Activated CD8-positive, alpha-beta memory T cell treated with anti-CD3 and anti-CD28 coated beads, Interleukin-2, amount 10 ng/mL, durations not matched to agents 7 days and 5 days (primary cell): Measurements from ENCODE around the gene LMNTD1. TPM values are rescaled to one million over a fixed set of nuclear protein-coding genes. Genes with fewer than 3 reads are reported as not detected.
"Not testable (repeated sequence)": the region's sequence is repeated elsewhere in the genome, so short reads cannot be mapped to it uniquely, and the experiment has no call there.

Source experiments
- ATAC-seq: fragments of 150-1000 bp; cut with Tn5 transposase; one replicate; pipeline ENCODE4 v1.10.0; 2021; ENCODE audit warnings: moderate library complexity
- CTCF ChIA-PET: fragments of 350-600 bp; sonication (Branson Sonifier 250); formaldehyde crosslinking; loops from one replicate; lab custom pipeline; 2021; ENCODE audit warnings: antibody characterized with exemption; lab: Charles Lee
- DNase-seq: peaks from one replicate; pipeline ENCODE4 v3.0.0-alpha.2; 2020
- H3K27ac Mint-ChIP-seq: one replicate; pipeline ENCODE4 v1.8.0; 2021; ENCODE audit warnings: mild to moderate bottlenecking, mixed read lengths
- H3K27me3 Mint-ChIP-seq: one replicate; pipeline ENCODE4 v1.8.0; 2021; ENCODE audit warnings: mixed read lengths
- H3K36me3 Mint-ChIP-seq: one replicate; pipeline ENCODE4 v1.8.0; 2021; ENCODE audit warnings: mild to moderate bottlenecking, mixed read lengths
- H3K4me1 Mint-ChIP-seq: one replicate; pipeline ENCODE4 v1.8.0; 2021; ENCODE audit warnings: mixed read lengths
- H3K4me3 Mint-ChIP-seq: one replicate; pipeline ENCODE4 v1.8.0; 2021; ENCODE audit warnings: mild to moderate bottlenecking, moderate library complexity, mixed read lengths
- H3K9me3 Mint-ChIP-seq: one replicate; pipeline ENCODE4 v1.8.0; 2022; ENCODE audit warnings: low read depth, mixed read lengths
- total RNA-seq, 2 experiments: library from RNA; stranded (reverse); gene quantifications; one replicate each; pipeline ENCODE4 v1.2.3, GENCODE V29; 2021

LMNTD1 gene
- total RNA-seq, 2 experiments from 2014 or later = not detected

GRCh38 chr12:25494926-25495325 lies 58.2 kb downstream of the LMNTD1 start:
- peaks cover 6% of the 10 kb centered on the region for H3K27me3 Mint-ChIP-seq
- H3K9me3 Mint-ChIP-seq = no peaks in the 10 kb centered on the region
- peaks cover 1% of the 10 kb centered on the region for H3K4me1 Mint-ChIP-seq
- H3K4me3 Mint-ChIP-seq = no peak overlapping the region
- DNase-seq (no peak), ATAC-seq (no peak)
- CTCF ChIA-PET = no interaction called here
- no peak overlapping the region for H3K27ac Mint-ChIP-seq
- H3K36me3 Mint-ChIP-seq = no peaks in the 10 kb centered on the region

- DNase-seq (no peak), ATAC-seq (no peak)
- CTCF ChIA-PET = no interaction called here
- Mint-ChIP-seq H3K4me1 (peaks cover 2% of the 10 kb centered on the region), H3K27ac (no peak overlapping the region), H3K36me3 (no peaks in the 10 kb centered on the region), H3K9me3 (no peaks in the 10 kb centered on the region), H3K4me3 (no peak overlapping the region), H3K27me3 (peaks cover 6% of the 10 kb centered on the region)
Observed at GRCh38 chr12:25493682-25494081, 59.4 kb downstream of the LMNTD1 start.

DNA sequence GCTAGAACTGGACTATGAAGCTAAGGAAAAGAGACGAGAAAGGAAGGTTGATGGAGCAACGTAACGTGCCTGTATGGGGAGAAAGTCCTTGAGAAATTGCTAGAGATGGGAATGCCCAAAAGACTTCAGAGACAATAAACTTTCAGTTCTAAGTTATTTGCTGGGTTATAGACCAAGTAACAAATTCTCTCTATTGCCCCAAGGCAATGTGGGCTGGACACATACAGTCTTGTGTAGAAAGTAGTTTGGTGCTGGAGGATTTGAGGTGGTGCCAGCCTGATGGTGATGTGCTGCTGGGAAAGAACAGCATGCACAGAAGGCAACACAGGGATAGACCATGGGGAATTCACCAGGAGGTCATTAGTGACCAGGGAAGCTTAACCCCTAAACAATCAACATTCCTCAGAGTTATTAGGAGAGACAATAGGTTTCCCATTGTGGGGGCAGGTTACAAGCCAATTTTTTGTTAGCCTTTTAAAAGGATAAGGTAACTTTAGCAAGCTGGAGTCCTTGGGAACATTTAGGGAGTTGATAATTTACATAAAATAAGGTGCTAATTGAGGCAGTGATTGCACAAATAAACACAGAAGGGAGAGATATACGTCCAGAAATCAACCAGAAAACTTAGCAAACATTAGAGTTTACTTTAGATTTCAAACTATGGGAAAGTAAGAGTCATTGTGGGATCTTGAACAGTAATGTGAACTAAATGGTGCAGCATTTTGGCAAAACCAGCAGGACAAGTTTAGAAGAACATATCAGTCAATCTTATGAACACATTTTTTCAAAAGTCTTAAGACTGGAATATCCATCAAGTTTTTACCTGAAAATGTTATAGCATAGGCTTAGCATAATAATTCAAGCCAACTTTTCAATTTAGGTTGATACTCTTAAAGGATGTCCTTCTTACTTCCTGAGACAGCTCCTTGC lies 61.4 kb downstream of the LMNTD1 start:
- Mint-ChIP-seq H3K27me3 (peaks cover 6% of the 10 kb centered on the region), H3K4me1 (peaks cover 2% of the 10 kb centered on the region), H3K27ac (no peak overlapping the region), H3K9me3 (no peaks in the 10 kb centered on the region), H3K36me3 (no peaks in the 10 kb centered on the region), H3K4me3 (no peak overlapping the region)
- ATAC-seq = no peak
- DNase-seq = no peak
- CTCF ChIA-PET = interaction anchor here (0.7 kb wide), 1 partner anchor 58 kb away, joined by 4 read pairs; no protein-coding TSS in a partner anchor

DNA sequence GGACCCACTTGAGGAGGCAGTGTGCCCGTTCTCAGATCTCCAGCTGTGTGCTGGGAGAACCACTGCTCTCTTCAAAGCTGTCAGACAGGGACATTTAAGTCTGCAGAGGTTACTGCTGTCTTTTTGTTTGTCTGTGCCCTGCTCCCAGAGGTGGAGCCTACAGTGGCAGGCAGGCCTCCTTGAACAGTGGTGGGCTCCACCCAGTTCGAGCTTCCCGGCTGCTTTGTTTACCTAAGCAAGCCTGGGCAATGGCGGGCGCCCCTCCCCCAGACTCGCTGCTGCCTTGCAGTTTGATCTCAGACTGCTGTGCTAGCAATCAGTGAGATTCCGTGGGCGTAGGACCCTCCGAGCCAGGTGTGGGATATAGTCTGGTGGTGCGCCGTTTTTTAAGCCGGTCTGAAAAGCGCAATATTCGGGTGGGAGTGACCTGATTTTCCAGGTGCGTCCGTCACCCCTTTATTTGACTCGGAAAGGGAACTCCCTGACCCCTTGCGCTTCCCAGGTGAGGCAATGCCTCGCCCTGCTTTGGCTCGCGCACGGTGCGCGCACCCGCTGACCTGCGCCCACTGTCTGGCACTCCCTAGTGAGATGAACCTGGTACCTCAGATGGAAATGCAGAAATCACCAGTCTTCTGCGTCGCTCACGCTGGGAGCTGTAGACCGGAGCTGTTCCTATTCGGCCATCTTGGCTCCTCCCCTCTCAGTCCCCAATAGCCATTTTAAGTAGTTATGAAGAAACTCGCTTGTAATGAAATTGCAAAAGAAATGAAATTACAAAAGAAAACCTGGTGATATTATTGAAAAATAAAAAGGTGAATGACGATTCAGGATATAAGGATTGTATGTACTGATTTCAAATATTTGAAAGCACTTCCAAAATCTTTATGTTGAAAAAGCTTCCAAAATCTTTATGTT lies 63.9 kb downstream of the LMNTD1 start:
- CTCF ChIA-PET, H3K4me1 Mint-ChIP-seq, H3K27me3 Mint-ChIP-seq, H3K27ac Mint-ChIP-seq, H3K36me3 Mint-ChIP-seq, H3K9me3 Mint-ChIP-seq, H3K4me3 Mint-ChIP-seq, ATAC-seq, DNase-seq: not testable (repeated sequence)

DNA sequence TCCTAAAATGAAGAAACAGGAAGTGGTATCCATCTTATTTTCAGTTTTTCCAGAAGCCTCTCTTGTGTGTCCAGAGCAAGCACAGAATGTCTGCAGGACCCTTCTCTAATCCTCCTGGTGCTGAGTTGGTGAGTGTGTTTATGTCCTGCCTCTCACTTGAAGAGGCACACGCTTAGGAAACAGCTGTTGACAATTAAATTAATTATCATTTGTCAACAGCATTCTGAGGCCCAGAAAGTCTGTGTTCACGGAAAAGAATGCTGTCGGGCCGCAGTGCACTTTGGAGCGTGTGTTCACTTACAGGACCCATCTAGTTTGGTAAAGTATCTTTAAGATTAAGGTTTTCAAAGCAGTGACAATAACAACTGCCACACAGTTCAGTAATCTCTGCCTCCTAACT lies 70.5 kb downstream of the LMNTD1 start:
- H3K9me3 Mint-ChIP-seq = no peaks in the 10 kb centered on the region
- no peaks in the 10 kb centered on the region for H3K36me3 Mint-ChIP-seq
- DNase-seq = no peak
- no peak overlapping the region for H3K4me3 Mint-ChIP-seq
- no peaks in the 10 kb centered on the region for H3K27me3 Mint-ChIP-seq
- CTCF ChIA-PET = no interaction called here
- no peak for ATAC-seq
- no peak overlapping the region for H3K27ac Mint-ChIP-seq
- H3K4me1 Mint-ChIP-seq = no peaks in the 10 kb centered on the region

DNA sequence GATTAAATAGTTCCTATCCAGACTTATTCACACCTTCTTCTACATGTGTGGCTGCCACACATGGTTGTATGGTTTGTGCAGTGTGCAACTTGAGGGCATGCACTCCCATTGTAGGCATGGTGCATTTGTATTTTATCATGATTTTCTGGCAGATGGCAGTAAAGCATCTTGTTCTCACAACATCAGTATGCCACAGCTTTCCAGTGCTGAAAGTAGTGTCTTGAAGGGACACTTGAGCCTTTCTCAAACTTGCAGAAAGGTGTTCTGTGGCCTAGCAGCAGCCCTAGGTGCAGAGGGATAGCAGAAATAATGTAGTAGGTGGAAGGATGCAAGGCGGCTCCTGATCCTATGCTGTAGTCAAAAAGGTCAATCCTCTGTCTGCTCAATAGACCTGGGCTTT lies 72.9 kb downstream of the LMNTD1 start:
- ATAC-seq = no peak
- H3K27ac Mint-ChIP-seq = no peak overlapping the region
- H3K27me3 Mint-ChIP-seq = no peaks in the 10 kb centered on the region
- H3K36me3 Mint-ChIP-seq = no peaks in the 10 kb centered on the region
- no peak overlapping the region for H3K4me3 Mint-ChIP-seq
- H3K9me3 Mint-ChIP-seq = no peaks in the 10 kb centered on the region
- CTCF ChIA-PET = no interaction called here
- DNase-seq = no peak
- no peaks in the 10 kb centered on the region for H3K4me1 Mint-ChIP-seq

DNA sequence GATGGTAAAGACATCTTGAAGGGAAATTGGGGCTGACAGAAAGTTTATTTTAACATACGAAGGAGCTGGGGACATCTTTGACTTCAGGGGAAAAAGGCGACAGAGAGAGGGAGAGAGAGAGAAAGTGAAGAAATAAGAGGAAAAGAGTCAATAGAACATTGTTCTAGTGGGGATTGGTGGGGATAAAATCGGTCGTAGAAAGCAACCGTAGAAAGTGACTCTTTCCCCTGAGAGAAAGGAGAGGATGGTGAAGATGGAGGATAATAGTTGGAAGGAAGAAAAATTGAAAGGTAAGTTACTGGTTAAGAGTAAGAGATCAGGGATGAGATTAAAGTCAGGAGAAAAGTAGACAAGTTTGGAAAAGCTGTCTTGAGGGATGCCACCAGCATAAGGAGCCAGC lies 75.9 kb downstream of the LMNTD1 start:
- DNase-seq (no peak), ATAC-seq (no peak)
- no peak overlapping the region for H3K27ac Mint-ChIP-seq
- H3K36me3 Mint-ChIP-seq = no peaks in the 10 kb centered on the region
- no peaks in the 10 kb centered on the region for H3K9me3 Mint-ChIP-seq
- H3K27me3 Mint-ChIP-seq = no peaks in the 10 kb centered on the region
- H3K4me1 Mint-ChIP-seq = no peaks in the 10 kb centered on the region
- CTCF ChIA-PET = no interaction called here
- no peak overlapping the region for H3K4me3 Mint-ChIP-seq

- DNase-seq (no peak), ATAC-seq (no peak)
- H3K27ac Mint-ChIP-seq = no peak overlapping the region
- no peaks in the 10 kb centered on the region for H3K4me1 Mint-ChIP-seq
- CTCF ChIA-PET = no interaction called here
- H3K36me3 Mint-ChIP-seq = no peaks in the 10 kb centered on the region
- H3K4me3 Mint-ChIP-seq = no peak overlapping the region
- H3K27me3 Mint-ChIP-seq = no peaks in the 10 kb centered on the region
- H3K9me3 Mint-ChIP-seq = no peaks in the 10 kb centered on the region
Observed at GRCh38 chr12:25472453-25472852, 80.6 kb downstream of the LMNTD1 start.

- Mint-ChIP-seq H3K36me3 (no peaks in the 10 kb centered on the region), H3K27me3 (no peaks in the 10 kb centered on the region), H3K4me1 (no peaks in the 10 kb centered on the region), H3K4me3 (no peak overlapping the region), H3K9me3 (no peaks in the 10 kb centered on the region), H3K27ac (no peak overlapping the region)
- CTCF ChIA-PET = no interaction called here
- DNase-seq (no peak), ATAC-seq (no peak)
Observed at GRCh38 chr12:25469861-25470260, 83.2 kb downstream of the LMNTD1 start.

DNA sequence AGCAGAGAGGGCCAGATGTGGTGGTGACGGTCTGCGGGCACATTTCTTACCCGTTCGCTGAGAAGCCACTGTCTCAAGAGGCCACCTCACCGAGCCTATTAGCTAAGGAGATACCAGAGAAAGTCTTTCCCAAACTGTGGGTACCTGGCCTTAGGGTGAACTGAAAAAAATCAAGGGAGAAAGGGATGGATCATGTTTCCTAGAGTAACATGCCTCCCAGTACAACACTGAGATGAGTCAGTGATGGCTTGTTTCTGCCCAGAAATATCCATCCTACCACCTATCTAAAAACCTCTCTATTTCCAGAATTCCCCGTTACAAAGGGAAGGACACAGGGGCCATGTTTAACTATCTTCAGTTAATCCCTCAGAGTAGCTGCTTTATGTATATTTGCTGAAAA lies 83.7 kb downstream of the LMNTD1 start:
- no peaks in the 10 kb centered on the region for H3K36me3 Mint-ChIP-seq

DNA sequence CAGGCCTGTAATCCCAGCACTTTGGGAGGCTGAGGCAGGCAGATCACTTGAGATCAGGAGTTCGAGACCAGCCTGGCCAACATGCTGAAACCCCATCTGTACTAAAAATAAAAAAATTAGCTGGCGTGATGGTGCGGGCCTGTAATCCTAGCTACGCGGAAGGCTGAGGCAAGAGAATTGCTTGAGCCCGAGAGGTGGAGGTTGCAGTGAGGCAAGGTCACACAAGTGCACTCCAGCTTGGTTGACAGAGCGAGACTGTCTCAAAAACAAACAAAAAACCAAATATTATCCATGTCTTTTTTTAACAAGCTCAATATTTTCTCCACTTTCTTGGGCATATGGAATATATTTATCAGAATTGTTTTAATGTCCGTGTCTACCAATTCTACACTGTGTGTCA lies 89.6 kb downstream of the LMNTD1 start:
- Mint-ChIP-seq H3K4me1 (no peaks in the 10 kb centered on the region), H3K27me3 (no peaks in the 10 kb centered on the region), H3K9me3 (no peaks in the 10 kb centered on the region), H3K4me3 (no peak overlapping the region), H3K36me3 (no peaks in the 10 kb centered on the region), H3K27ac (no peak overlapping the region)
- ATAC-seq = no peak
- CTCF ChIA-PET = no interaction called here
- DNase-seq = no peak

More for the DNA sequence above, 83.7 kb downstream of the LMNTD1 start:
- Mint-ChIP-seq H3K4me1 (no peaks in the 10 kb centered on the region), H3K27ac (no peak overlapping the region), H3K9me3 (no peaks in the 10 kb centered on the region), H3K4me3 (no peak overlapping the region), H3K27me3 (no peaks in the 10 kb centered on the region)
- CTCF ChIA-PET = no interaction called here
- DNase-seq (no peak), ATAC-seq (no peak)

- no peak overlapping the region for H3K27ac Mint-ChIP-seq
- H3K9me3 Mint-ChIP-seq = no peaks in the 10 kb centered on the region
- H3K4me1 Mint-ChIP-seq = no peaks in the 10 kb centered on the region
- no peak overlapping the region for H3K4me3 Mint-ChIP-seq
- CTCF ChIA-PET = no interaction called here
- DNase-seq (no peak), ATAC-seq (no peak)
- H3K27me3 Mint-ChIP-seq = no peaks in the 10 kb centered on the region
- no peaks in the 10 kb centered on the region for H3K36me3 Mint-ChIP-seq
Observed at GRCh38 chr12:25463005-25463404, 90.1 kb downstream of the LMNTD1 start.

GRCh38 chr12:25459541-25459951 lies 93.5 kb downstream of the LMNTD1 start:
- CTCF ChIA-PET = no interaction called here
- DNase-seq (no peak), ATAC-seq (no peak)
- Mint-ChIP-seq H3K4me1 (no peaks in the 10 kb centered on the region), H3K27ac (no peak overlapping the region), H3K27me3 (peaks cover 5% of the 10 kb centered on the region), H3K4me3 (no peak overlapping the region), H3K36me3 (no peaks in the 10 kb centered on the region), H3K9me3 (no peaks in the 10 kb centered on the region)
